H1 (cell line): Measurements from ENCODE around the gene TGFB2. TPM values are rescaled to one million over a fixed set of nuclear protein-coding genes. Genes with fewer than 3 reads are reported as not detected.

ENCODE experiments used
- CTCF ChIA-PET: fragments of 300-600 bp; sonication (Branson Sonifier 250); formaldehyde crosslinking; loops from one replicate; lab custom pipeline; 2021; ENCODE audit not compliant: partially characterized antibody; lab: Charles Lee
- POLR2A ChIA-PET: fragments of 300-600 bp; sonication (Branson Sonifier 250); formaldehyde crosslinking; loops from one replicate; lab custom pipeline; 2021; ENCODE audit warnings: inconsistent platforms; ENCODE audit not compliant: partially characterized antibody; lab: Charles Lee
- DNase-seq, 2 experiments: peaks; one replicate each; pipeline versions ENCODE4 v3.0.0 to v3.0.0-alpha.2; 2010 to 2022; ENCODE audit warnings: low spot score in 2 of 2, low read depth in 1 of 2, mixed read lengths in 1 of 2
- FAIRE-seq: peaks from 2 replicates; lab custom pipeline; 2011; peaks lifted over from hg19 to GRCh38; lab: Jason Lieb, UNC
- H2AFZ ChIP-seq: 2 replicates; pipeline ENCODE4 v1.8.1; 2012; ENCODE audit warnings: low read length, inconsistent platforms
- H2AK5ac ChIP-seq: 2 replicates; pipeline ENCODE4 v1.6.1; 2013; ENCODE audit warnings: low read depth, low read length
- H2BK120ac ChIP-seq: replicated peaks from 2 replicates; pipeline ENCODE3; 2013; ENCODE audit warnings: low read depth, low read length, inconsistent platforms
- H2BK12ac ChIP-seq: 2 replicates; pipeline ENCODE4 v1.6.1; 2013; ENCODE audit warnings: low read depth, low read length
- H2BK15ac ChIP-seq: 2 replicates; pipeline ENCODE4 v1.6.1; 2013; ENCODE audit warnings: low read length
- H2BK20ac ChIP-seq: 2 replicates; pipeline ENCODE4 v1.6.1; 2013; ENCODE audit warnings: low read length
- H2BK5ac ChIP-seq: 2 replicates; pipeline ENCODE4 v1.6.1; 2013; ENCODE audit warnings: low read depth, low read length
- H3K14ac ChIP-seq: 2 replicates; pipeline ENCODE4 v1.6.1; 2013; ENCODE audit warnings: inconsistent platforms; ENCODE audit not compliant: insufficient read length
- H3K18ac ChIP-seq: 2 replicates; pipeline ENCODE4 v1.6.1; 2013; ENCODE audit warnings: low read length; ENCODE audit errors: extremely low read depth
- H3K23ac ChIP-seq: 2 replicates; pipeline ENCODE4 v1.6.1; 2013; ENCODE audit warnings: inconsistent platforms; ENCODE audit not compliant: insufficient read length
- H3K23me2 ChIP-seq: 2 replicates; pipeline ENCODE4 v1.6.1; 2013; ENCODE audit warnings: low read depth, low read length
- H3K27ac ChIP-seq: 2 replicates; pipeline ENCODE4 v1.6.1; 2011; ENCODE audit warnings: low read depth, low read length, inconsistent platforms
- H3K27me3 ChIP-seq, 4 experiments: replicated peaks in 1 of 4; 1 replicate in 1 of 4; 2 replicates in 3 of 4; pipeline versions ENCODE4 v1.6.1 to v1.8.1; 2011 to 2013; ENCODE audit warnings: low read length in 3 of 4, mild to moderate bottlenecking in 3 of 4, inconsistent platforms in 2 of 4, mixed read lengths in 2 of 4, moderate library complexity in 1 of 4; ENCODE audit not compliant: control insufficient read depth in 3 of 4, insufficient read depth in 3 of 4; ENCODE audit errors: extremely low read depth in 1 of 4
- H3K36me3 ChIP-seq, 4 experiments: 2 replicates each; pipeline versions ENCODE4 v1.6.1 to v1.8.1; 2011 to 2013; ENCODE audit warnings: mild to moderate bottlenecking in 4 of 4, low read length in 3 of 4, moderate library complexity in 2 of 4, control low read depth in 1 of 4, inconsistent platforms in 1 of 4; ENCODE audit not compliant: insufficient read depth in 4 of 4, control insufficient read depth in 2 of 4
- H3K4ac ChIP-seq: replicated peaks from 2 replicates; pipeline ENCODE3; 2013; ENCODE audit warnings: low read length, low read depth, mixed read lengths, inconsistent platforms; ENCODE audit not compliant: insufficient read length
- H3K4me1 ChIP-seq, 4 experiments: replicated peaks in 1 of 4; 1 replicate in 1 of 4; 2 replicates in 3 of 4; pipeline versions ENCODE4 v1.6.1 to v1.8.1; 2011 to 2013; ENCODE audit warnings: low read length in 3 of 4, inconsistent platforms in 2 of 4, mixed read lengths in 1 of 4; ENCODE audit not compliant: insufficient read depth in 4 of 4, control insufficient read depth in 3 of 4
- H3K4me2 ChIP-seq, 2 experiments: 2 replicates each; pipeline versions ENCODE4 v1.6.1 to v1.8.1; 2011 to 2013; ENCODE audit warnings: low read depth in 2 of 2, low read length in 2 of 2, control low read depth in 1 of 2, inconsistent platforms in 1 of 2, mild to moderate bottlenecking in 1 of 2; ENCODE audit not compliant: insufficient read depth in 1 of 2
- H3K4me3 ChIP-seq, 4 experiments: fragments of 200-600, 300-600 bp in 1 of 4; sonication (generic), shearing (Covaris generic), sonication (Bioruptor Twin) in 1 of 4; 2 replicates each; pipeline versions ENCODE4 v1.5.1 to v1.8.1; 2011 to 2016; ENCODE audit warnings: low read length in 4 of 4, low read depth in 3 of 4, control low read depth in 2 of 4, inconsistent platforms in 2 of 4, mild to moderate bottlenecking in 2 of 4, mixed read lengths in 1 of 4, moderate library complexity in 1 of 4; ENCODE audit not compliant: insufficient read depth in 2 of 4; ENCODE audit errors: extremely low read depth in 1 of 4
- H3K56ac ChIP-seq: replicated peaks from 2 replicates; pipeline ENCODE3; 2013; ENCODE audit warnings: low read depth, mild to moderate bottlenecking, mixed read lengths, low read length, inconsistent platforms; ENCODE audit not compliant: insufficient read length
- H3K79me1 ChIP-seq: 2 replicates; pipeline ENCODE4 v1.6.1; 2013; ENCODE audit warnings: low read depth, low read length, control low read depth
- H3K79me2 ChIP-seq, 2 experiments: 2 replicates each; pipeline versions ENCODE4 v1.6.1 to v1.8.1; 2012 to 2013; ENCODE audit warnings: low read length in 2 of 2, mild to moderate bottlenecking in 2 of 2, inconsistent platforms in 1 of 2; ENCODE audit not compliant: insufficient read depth in 2 of 2, control insufficient read depth in 1 of 2
- H3K9ac ChIP-seq, 4 experiments: replicated peaks in 1 of 4; 1 replicate in 1 of 4; 2 replicates in 3 of 4; pipeline versions ENCODE4 v1.6.1 to v1.8.1; 2011 to 2013; ENCODE audit warnings: low read depth in 3 of 4, low read length in 3 of 4, control low read depth in 2 of 4, mild to moderate bottlenecking in 2 of 4, moderate library complexity in 2 of 4, inconsistent platforms in 1 of 4; ENCODE audit errors: extremely low read depth in 1 of 4
- H3K9me3 ChIP-seq, 2 experiments: 2 replicates each; pipeline versions ENCODE4 v1.6.1 to v1.8.1; 2012 to 2013; ENCODE audit warnings: mild to moderate bottlenecking in 2 of 2, moderate library complexity in 2 of 2, control low read depth in 1 of 2, inconsistent platforms in 1 of 2, low read depth in 1 of 2, low read length in 1 of 2, mixed read lengths in 1 of 2; ENCODE audit not compliant: insufficient read depth in 2 of 2
- H4K20me1 ChIP-seq, 2 experiments: replicated peaks in 1 of 2; 2 replicates each; pipeline versions ENCODE3 to v1.8.1; 2011 to 2013; ENCODE audit warnings: inconsistent platforms in 2 of 2, low read length in 2 of 2, mild to moderate bottlenecking in 1 of 2; ENCODE audit not compliant: insufficient read depth in 2 of 2, control insufficient read depth in 1 of 2
- H4K5ac ChIP-seq: 2 replicates; pipeline ENCODE4 v1.6.1; 2013; ENCODE audit warnings: low read length, low read depth, mixed read lengths, inconsistent platforms; ENCODE audit not compliant: insufficient read length
- H4K8ac ChIP-seq: 2 replicates; pipeline ENCODE4 v1.8.0; 2013; ENCODE audit warnings: mild to moderate bottlenecking, moderate library complexity, low read length, inconsistent platforms; ENCODE audit not compliant: insufficient read depth; ENCODE audit errors: extremely low read depth
- H4K91ac ChIP-seq: replicated peaks from 2 replicates; pipeline ENCODE3; 2013; ENCODE audit warnings: low read length, mixed read lengths, inconsistent platforms; ENCODE audit not compliant: insufficient read length
- ASH2L ChIP-seq: fragments of 200-600, 300-600 bp; sonication (generic); IDR thresholded peaks from one replicate; pipeline ENCODE4 v1.7.1; 2017; ENCODE audit warnings: low read length
- BACH1 ChIP-seq: IDR thresholded peaks from 2 replicates; pipeline ENCODE4 v1.6.1; 2012; ENCODE audit warnings: low read length, improper control_type of control experiment
- BCL11A ChIP-seq, 2 experiments: IDR thresholded peaks; one replicate each; pipeline ENCODE4 v1.6.1; 2011; ENCODE audit warnings: low read depth in 2 of 2, low read length in 2 of 2, mild to moderate bottlenecking in 2 of 2
- CTBP2 ChIP-seq: IDR thresholded peaks from 2 replicates; pipeline ENCODE4 v1.7.0; 2011; ENCODE audit warnings: borderline replicate concordance, mild to moderate bottlenecking, moderate library complexity, mixed read lengths, low read length; ENCODE audit not compliant: insufficient read depth, insufficient read length
- E2F6 ChIP-seq: IDR thresholded peaks from 2 replicates; pipeline ENCODE4 v1.6.1; 2012; ENCODE audit warnings: inconsistent platforms
- EZH2 ChIP-seq: fragments of 200-600 bp; sonication (generic); IDR thresholded peaks from 2 replicates; pipeline ENCODE4 v1.7.1; 2012; ENCODE audit warnings: low read depth, mild to moderate bottlenecking, moderate library complexity, low read length, inconsistent platforms; ENCODE audit not compliant: severe bottlenecking
- GTF2F1 ChIP-seq: IDR thresholded peaks from 2 replicates; pipeline ENCODE4 v1.6.1; 2012; ENCODE audit warnings: low read depth, low read length, improper control_type of control experiment, borderline replicate concordance
- JUN ChIP-seq: IDR thresholded peaks from 2 replicates; pipeline ENCODE4 v1.6.1; 2011; ENCODE audit warnings: low read depth, mild to moderate bottlenecking, improper control_type of control experiment, low read length
- JUND ChIP-seq: IDR thresholded peaks from 2 replicates; pipeline ENCODE4 v1.6.1; 2011; ENCODE audit warnings: mild to moderate bottlenecking, improper control_type of control experiment, low read length
- KDM1A ChIP-seq: fragments of 200-600, 300-600 bp; sonication (generic); IDR thresholded peaks from 2 replicates; pipeline ENCODE4 v1.7.1; 2016; ENCODE audit warnings: mild to moderate bottlenecking, low read length, borderline replicate concordance
- POLR2AphosphoS5 ChIP-seq: IDR thresholded peaks from 2 replicates; pipeline ENCODE4 v1.6.1; 2011; ENCODE audit warnings: low read depth, low read length
- SP4 ChIP-seq: IDR thresholded peaks from 2 replicates; pipeline ENCODE4 v1.6.1; 2012; ENCODE audit warnings: low read length, inconsistent platforms
- TAF7 ChIP-seq: optimal IDR thresholded peaks from 2 replicates; pipeline ENCODE3; 2011; ENCODE audit warnings: low read depth, mild to moderate bottlenecking, inconsistent platforms, low read length, moderate library complexity, borderline replicate concordance
- WGBS, 2 experiments: shearing (Covaris generic) in 1 of 2; methylation state at CpG; one replicate each; pipeline versions ENCODE4 v1.1.6 to v1.1.7; 2013 to 2015; ENCODE audit warnings: low lambda C conversion rate in 2 of 2, mixed read lengths in 2 of 2, inconsistent platforms in 1 of 2, low coverage in 1 of 2, missing lambda C conversion rate in 1 of 2; ENCODE audit not compliant: insufficient replicate concordance in 2 of 2, insufficient coverage in 1 of 2, insufficient read length in 1 of 2; ENCODE audit errors: extremely low coverage in 1 of 2, missing lambda C conversion rate in 1 of 2; 5-methylcytosine and 5-hydroxymethylcytosine counted together
- polyA plus RNA-seq, 7 experiments: library from polyadenylated mRNA; depleted of rRNA in 3 of 7; stranded (reverse) in 5 of 7; unstranded in 2 of 7; fragments of >200 nt in 5 of 7; fragments of 200-250 nt in 2 of 7; gene quantifications; 1 replicate in 5 of 7; 2 replicates in 1 of 7; 4 replicates in 1 of 7; pipeline versions ENCODE4 v1.2.1 to v1.2.3, GENCODE V29; 2011 to 2013; ENCODE audit warnings: missing spikeins in 2 of 7, mixed read lengths in 2 of 7
- total RNA-seq: library from RNA; stranded (reverse); fragmentation: NEBNext Ultra II Directional; extraction: Animal tissue kit (Norgen Biotek cat#: 25700); gene quantifications from 2 replicates; pipeline ENCODE4 v1.2.1, GENCODE V29; 2021

The TGFB2 gene
- total and polyA plus RNA-seq, 2 of the 8 experiments (the other 6 are each of a cell fraction or from before 2014, with no cell fraction given), result 0.26 to 0.84 TPM

GRCh38 chr1:218462587-218462986 is 117.5 kb downstream of the TGFB2 start:
- no peak overlapping the region for H2BK20ac ChIP-seq
- no peaks in the 10 kb centered on the region for H3K79me2 ChIP-seq
- 76 to 100% methylated on average over 1 to 2 of the region's 2 CpGs for WGBS, 2 experiments
- no peaks in the 10 kb centered on the region for H3K27me3 ChIP-seq
- H2AFZ ChIP-seq, result no peak overlapping the region
- H3K9ac ChIP-seq, result no peak overlapping the region
- no peak overlapping the region for H4K8ac ChIP-seq
- no peaks in the 10 kb centered on the region for H3K9me3 ChIP-seq
- FAIRE-seq, result no peak
- no peak overlapping the region for H2BK120ac ChIP-seq
- H3K56ac ChIP-seq, result no peak overlapping the region
- H2BK15ac ChIP-seq, result 0 out of 2 replicates have a peak overlapping the region, but pooled peaks have one; percentile 85
- H3K23ac ChIP-seq, result no peak overlapping the region
- no peak overlapping the region for H3K4ac ChIP-seq
- no peak for DNase-seq
- H3K27ac ChIP-seq, result no peak overlapping the region
- no peak overlapping the region for H2BK5ac ChIP-seq
- no peak overlapping the region for H3K4me3 ChIP-seq
- H2AK5ac ChIP-seq, result no peak overlapping the region
- no peaks in the 10 kb centered on the region for H3K23me2 ChIP-seq
- H4K20me1 ChIP-seq, result no peaks in the 10 kb centered on the region
- H3K4me2 ChIP-seq, result no peak overlapping the region
- CTCF ChIA-PET, result interaction anchor here (1.5 kb wide), 1 partner anchor 30 kb away, joined by 3 read pairs; no protein-coding TSS in a partner anchor
- H4K5ac ChIP-seq, result no peak overlapping the region
- POLR2A ChIA-PET, result no interaction called here
- H3K18ac ChIP-seq, result no peak overlapping the region
- peaks cover 4 to 11% (median 9%) of the 10 kb centered on the region in 4 experiments; a peak in 5 of 7 replicates for H3K4me1 ChIP-seq
- H3K79me1 ChIP-seq, result no peaks in the 10 kb centered on the region
- H2BK12ac ChIP-seq, result no peak overlapping the region
- H3K36me3 ChIP-seq, result no peaks in the 10 kb centered on the region
- H3K14ac ChIP-seq, result no peak overlapping the region
- H4K91ac ChIP-seq, result no peak overlapping the region
- no peak for TF ChIP-seq POLR2AphosphoS5
- no peak for TF ChIP-seq SP4
- no peak for TF ChIP-seq KDM1A
- no peak for TF ChIP-seq JUND
- TF ChIP-seq TAF7, result no peak
- no peak for TF ChIP-seq E2F6
- TF ChIP-seq BACH1, result no peak
- no peak for TF ChIP-seq ASH2L
- no peak for TF ChIP-seq BCL11A (IDR thresholded peaks at IDR 0.05; ENCODE audit: low read depth in 2 of 2, low read length in 2 of 2)
- TF ChIP-seq EZH2, result no peak
- TF ChIP-seq JUN, result no peak
- no peak for TF ChIP-seq CTBP2
- no peak for TF ChIP-seq GTF2F1
